HepG2 (cell line): ENCODE data around the gene PRRC1.

Source experiments
- KAT7 ChIP-seq: IDR thresholded peaks from 2 replicates; pipeline ENCODE4 v1.6.1; 2018; ENCODE audit warnings: borderline replicate concordance, missing compliant biosample characterization
- MTF1 ChIP-seq: sonication (generic); formaldehyde crosslinking; IDR thresholded peaks from 2 replicates; pipeline ENCODE4 v1.5.0; 2020; ENCODE audit warnings: missing genetic modification reagents
- ZNF629 ChIP-seq: sonication (generic); formaldehyde crosslinking; conservative IDR thresholded peaks from 2 replicates; pipeline ENCODE4 v1.5.0; 2020; ENCODE audit warnings: missing genetic modification reagents

GRCh38 chr5:127505905-127506304, 11.5 kb upstream of the PRRC1 start:
- no peak for TF ChIP-seq KAT7
- no peak for TF ChIP-seq ZNF629
- no peak for TF ChIP-seq MTF1 (CRISPR knock-in tag)
